Measurements from ENCODE around the gene KCNAB2. TPM values are rescaled to one million over a fixed set of nuclear protein-coding genes. Genes with fewer than 3 reads are reported as not detected.

KCNAB2 gene
- total and polyA plus RNA-seq, 4 donors = 1.8 to 5.9 (median 4.5) TPM

- TF ChIP-seq SP1 (IDR thresholded peaks at IDR 0.05) (no peak), EGR1 (IDR thresholded peaks at IDR 0.05; ENCODE audit: low read depth in 2 of 2) (no peak), YY1 (IDR thresholded peaks at IDR 0.05) (no peak), RAD21 (IDR thresholded peaks at IDR 0.05) (no peak), GABPA (IDR thresholded peaks at IDR 0.05 in 1 of 2, conservative IDR thresholded peaks at IDR 0.05 in 1 of 2) (no peak), HNF4A (conservative IDR thresholded peaks at IDR 0.05) (no peak), REST (IDR thresholded peaks at IDR 0.05) (no peak)
Measured at GRCh38 chr1:6117064-6117463, 71.4 kb downstream of the KCNAB2 start (continued).

GRCh38 chr1:6117624-6118023 lies 71.9 kb downstream of the KCNAB2 start:
- H3K4me3 ChIP-seq (ENCODE audit: low read depth in 1 of 3, low read length in 3 of 3) = no peak overlapping the region
- no peak overlapping the region for H3K27ac ChIP-seq (ENCODE audit: low read depth in 1 of 2, low read length in 2 of 2)
- no peaks in the 10 kb centered on the region for H3K4me1 ChIP-seq (ENCODE audit: control insufficient read depth in 4 of 4, insufficient read depth in 4 of 4, low read length in 3 of 4)
- peaks cover 0 to 2% (median 0%) of the 10 kb centered on the region in 4 donors for H3K9me3 ChIP-seq (ENCODE audit: control insufficient read depth in 4 of 4, low read length in 3 of 4)
- H3K36me3 ChIP-seq (ENCODE audit: control insufficient read depth in 4 of 4, insufficient read depth in 3 of 4, low read depth in 1 of 4, low read length in 3 of 4) = no peaks in the 10 kb centered on the region
- no peak for DNase-seq (ENCODE audit: low spot score)
- no peaks in the 10 kb centered on the region for H3K27me3 ChIP-seq (ENCODE audit: control insufficient read depth in 4 of 4, insufficient read depth in 4 of 4, low read length in 3 of 4)
- no peak overlapping the region for H3K9ac ChIP-seq (ENCODE audit: low read depth in 1 of 2, low read length in 2 of 2)
- TF ChIP-seq NR2F2 (IDR thresholded peaks at IDR 0.05) (no peak), JUND (IDR thresholded peaks at IDR 0.05) (no peak), RAD21 (IDR thresholded peaks at IDR 0.05) (no peak), REST (IDR thresholded peaks at IDR 0.05) (no peak), ZBTB33 (IDR thresholded peaks at IDR 0.05) (no peak), GABPA (IDR thresholded peaks at IDR 0.05 in 1 of 2, conservative IDR thresholded peaks at IDR 0.05 in 1 of 2) (no peak), TAF1 (conservative IDR thresholded peaks at IDR 0.05) (no peak), YY1 (IDR thresholded peaks at IDR 0.05) (no peak), ATF3 (IDR thresholded peaks at IDR 0.05) (no peak), FOXA1 (IDR thresholded peaks at IDR 0.05) (no peak), RXRA (IDR thresholded peaks at IDR 0.05) (no peak), EGR1 (IDR thresholded peaks at IDR 0.05; ENCODE audit: low read depth in 2 of 2) (no peak), HNF4A (conservative IDR thresholded peaks at IDR 0.05) (no peak), HNF4G (IDR thresholded peaks at IDR 0.05) (no peak), MAX (IDR thresholded peaks at IDR 0.05) (no peak), SP1 (IDR thresholded peaks at IDR 0.05) (no peak), FOXA2 (IDR thresholded peaks at IDR 0.05) (no peak), CTCF (IDR thresholded peaks at IDR 0.05; ENCODE audit: low read depth, low read length, missing input control) (no peak)

Measured in liver (tissue), 9 donors.